H9 (cell line): ENCODE measurements around the gene C1orf185. TPM values are rescaled to one million over a fixed set of nuclear protein-coding genes. Genes with fewer than 3 reads are reported as not detected.

Experiments used
- DNase-seq: peaks from one replicate; pipeline ENCODE4 v3.0.0-alpha.2; 2017
- H2AFZ ChIP-seq: one replicate; pipeline ENCODE4 v1.6.1; 2013; ENCODE audit warnings: mild to moderate bottlenecking, low read length, control low read depth, moderate library complexity
- H2AK5ac ChIP-seq: 2 replicates; pipeline ENCODE4 v1.6.1; 2013; ENCODE audit warnings: low read length, control low read depth, mixed read lengths; ENCODE audit not compliant: insufficient read length
- H2BK120ac ChIP-seq: one replicate; pipeline ENCODE4 v1.6.1; 2013; ENCODE audit warnings: low read depth, mild to moderate bottlenecking, low read length, control low read depth, inconsistent platforms; ENCODE audit not compliant: poor library complexity, severe bottlenecking
- H2BK12ac ChIP-seq: 2 replicates; pipeline ENCODE4 v1.6.1; 2013; ENCODE audit warnings: low read length, control low read depth, mixed read lengths, low read depth; ENCODE audit not compliant: insufficient read length
- H2BK15ac ChIP-seq: 2 replicates; pipeline ENCODE4 v1.6.1; 2013; ENCODE audit warnings: low read depth, low read length, control low read depth
- H2BK20ac ChIP-seq: one replicate; pipeline ENCODE4 v1.6.1; 2013; ENCODE audit warnings: low read depth, mild to moderate bottlenecking, low read length, control low read depth, inconsistent platforms; ENCODE audit not compliant: poor library complexity, severe bottlenecking
- H2BK5ac ChIP-seq: 2 replicates; pipeline ENCODE4 v1.6.1; 2013; ENCODE audit warnings: low read length, control low read depth, mixed read lengths; ENCODE audit not compliant: insufficient read length
- H3K14ac ChIP-seq: 2 replicates; pipeline ENCODE4 v1.6.1; 2013; ENCODE audit warnings: low read length, control low read depth; ENCODE audit not compliant: insufficient read depth
- H3K18ac ChIP-seq: 2 replicates; pipeline ENCODE4 v1.6.1; 2013; ENCODE audit warnings: low read depth, mild to moderate bottlenecking, mixed read lengths, low read length, control low read depth; ENCODE audit not compliant: insufficient read length
- H3K23ac ChIP-seq: 2 replicates; pipeline ENCODE4 v1.6.1; 2013; ENCODE audit warnings: low read length, control low read depth, mixed read lengths, low read depth; ENCODE audit not compliant: insufficient read length
- H3K23me2 ChIP-seq: 2 replicates; pipeline ENCODE4 v1.6.1; 2013; ENCODE audit warnings: low read depth, mild to moderate bottlenecking, mixed read lengths, low read length, control low read depth; ENCODE audit not compliant: insufficient read length, poor library complexity, severe bottlenecking
- H3K27ac ChIP-seq: 2 replicates; pipeline ENCODE4 v1.5.1; 2013; ENCODE audit warnings: low read length, control low read depth, mixed read lengths, low read depth; ENCODE audit not compliant: insufficient read length
- H3K27me3 ChIP-seq: 2 replicates; pipeline ENCODE4 v1.6.1; 2013; ENCODE audit warnings: low read length, control low read depth, inconsistent platforms; ENCODE audit not compliant: insufficient read depth
- H3K4ac ChIP-seq: 2 replicates; pipeline ENCODE4 v1.6.1; 2013; ENCODE audit warnings: low read depth, mild to moderate bottlenecking, control low read depth, inconsistent platforms, low read length, moderate library complexity
- H3K4me1 ChIP-seq: 2 replicates; pipeline ENCODE4 v1.6.1; 2013; ENCODE audit warnings: low read length, control low read depth, inconsistent platforms; ENCODE audit not compliant: insufficient read depth
- H3K4me2 ChIP-seq: 2 replicates; pipeline ENCODE4 v1.6.1; 2013; ENCODE audit warnings: low read length, control low read depth, mixed read lengths; ENCODE audit not compliant: insufficient read length, insufficient read depth
- H3K56ac ChIP-seq: 2 replicates; pipeline ENCODE4 v1.6.1; 2013; ENCODE audit warnings: low read depth, mild to moderate bottlenecking, mixed read lengths, low read length, control low read depth; ENCODE audit not compliant: insufficient read length
- H3K79me1 ChIP-seq: 2 replicates; pipeline ENCODE4 v1.6.1; 2013; ENCODE audit warnings: low read depth, mild to moderate bottlenecking, moderate library complexity, low read length, control low read depth, inconsistent platforms; ENCODE audit not compliant: insufficient read depth, poor library complexity, severe bottlenecking
- H3K79me2 ChIP-seq: 2 replicates; pipeline ENCODE4 v1.6.1; 2013; ENCODE audit warnings: low read length, control low read depth, inconsistent platforms; ENCODE audit not compliant: insufficient read depth
- H3K9ac ChIP-seq: 2 replicates; pipeline ENCODE4 v1.6.1; 2013; ENCODE audit warnings: low read length, control low read depth, mixed read lengths; ENCODE audit not compliant: insufficient read length; ENCODE audit errors: extremely low read depth
- H3K9me3 ChIP-seq: one replicate; pipeline ENCODE4 v1.6.1; 2013; ENCODE audit warnings: low read depth, low read length, inconsistent platforms; ENCODE audit not compliant: control insufficient read depth
- H3T11ph ChIP-seq: one replicate; pipeline ENCODE4 v1.6.1; 2013; ENCODE audit warnings: mild to moderate bottlenecking, low read length, control low read depth, inconsistent platforms
- H4K20me1 ChIP-seq: one replicate; pipeline ENCODE4 v1.6.1; 2013; ENCODE audit not compliant: control insufficient read depth, insufficient read length, insufficient read depth
- H4K5ac ChIP-seq: 2 replicates; pipeline ENCODE4 v1.6.1; 2013; ENCODE audit warnings: low read depth, mild to moderate bottlenecking, mixed read lengths, low read length, control low read depth; ENCODE audit not compliant: insufficient read length
- H4K8ac ChIP-seq: replicated peaks from 2 replicates; pipeline ENCODE4 v1.6.1; 2013; ENCODE audit warnings: low read length, control low read depth, mixed read lengths, low read depth; ENCODE audit not compliant: insufficient read length
- H4K91ac ChIP-seq: 2 replicates; pipeline ENCODE4 v1.6.1; 2013; ENCODE audit warnings: low read depth, mild to moderate bottlenecking, moderate library complexity, mixed read lengths, low read length, control low read depth; ENCODE audit not compliant: insufficient read length
- H3K27ac Mint-ChIP-seq, 3 experiments: 2 replicates in 2 of 3; 3 replicates in 1 of 3; pipeline ENCODE4 v1.8.0; 2020 to 2021; ENCODE audit warnings: mixed read lengths in 3 of 3, mild to moderate bottlenecking in 1 of 3, moderate library complexity in 1 of 3
- H3K27me3 Mint-ChIP-seq: 2 replicates; pipeline ENCODE4 v1.8.0; 2021; ENCODE audit warnings: low read depth, mild to moderate bottlenecking, moderate library complexity, mixed read lengths
- H3K36me3 Mint-ChIP-seq, 3 experiments: 2 replicates in 2 of 3; 3 replicates in 1 of 3; pipeline ENCODE4 v1.8.0; 2020 to 2021; ENCODE audit warnings: low read depth in 3 of 3, mixed read lengths in 3 of 3; ENCODE audit not compliant: insufficient read depth in 1 of 3
- H3K4me1 Mint-ChIP-seq, 2 experiments: 2 replicates each; pipeline ENCODE4 v1.8.0; 2020; ENCODE audit warnings: mixed read lengths in 2 of 2
- H3K4me3 Mint-ChIP-seq, 2 experiments: 2 replicates in 1 of 2; 3 replicates in 1 of 2; pipeline ENCODE4 v1.8.0; 2020 to 2021; ENCODE audit warnings: mild to moderate bottlenecking in 2 of 2, mixed read lengths in 2 of 2, moderate library complexity in 1 of 2
- H3K9me3 Mint-ChIP-seq, 2 experiments: 2 replicates in 1 of 2; 3 replicates in 1 of 2; pipeline ENCODE4 v1.8.0; 2020; ENCODE audit warnings: mild to moderate bottlenecking in 2 of 2, mixed read lengths in 2 of 2, moderate library complexity in 1 of 2
- WGBS: extraction: QIAGEN DNeasy Blood & Tissue Kit; methylation state at CpG from one replicate; pipeline ENCODE4 v1.1.7; 2013; ENCODE audit warnings: missing lambda C conversion rate, low lambda C conversion rate, mixed read lengths; ENCODE audit not compliant: insufficient read length; ENCODE audit errors: extremely low coverage; 5-methylcytosine and 5-hydroxymethylcytosine counted together
- total RNA-seq: library from RNA; stranded (reverse); gene quantifications from 2 replicates; pipeline ENCODE4 v1.2.1, GENCODE V29; 2021
- TF ChIP-seq, protein P1 (sequence below): fragments of 200-600 bp; sonication (generic); conservative IDR thresholded peaks from 3 replicates; pipeline ENCODE4 v1.8.0; 2021; ENCODE audit warnings: antibody characterized with exemption, mild to moderate bottlenecking

C1orf185 gene
- total RNA-seq, 1 experiment from 2014 or later = not detected

DNA sequence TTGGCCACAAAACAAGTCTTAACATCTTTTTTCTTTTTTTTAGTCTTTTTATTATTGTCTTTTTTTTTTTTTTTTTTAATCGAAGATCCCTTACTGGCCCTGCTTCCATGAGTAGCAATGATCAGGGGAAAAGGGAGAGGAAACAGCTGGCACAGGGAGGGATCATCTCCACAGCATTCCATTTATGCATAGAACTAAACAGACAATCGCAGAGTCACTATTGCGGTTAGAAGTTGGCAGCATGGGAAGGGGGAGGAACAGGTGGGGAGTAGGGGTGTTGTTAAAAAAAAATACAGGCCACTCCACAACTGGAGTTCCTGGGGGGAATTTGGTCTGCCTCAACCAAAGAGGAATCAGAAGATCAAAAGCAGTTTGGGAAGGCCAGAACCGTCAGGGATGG is 55.4 kb downstream of the C1orf185 start:
- Histone ChIP-seq H3K23ac (no peak overlapping the region), H3T11ph (no peak overlapping the region), H3K4me2 (no peak overlapping the region), H3K79me1 (no peaks in the 10 kb centered on the region), H3K56ac (no peak overlapping the region), H3K79me2 (no peaks in the 10 kb centered on the region), H2AK5ac (no peak overlapping the region), H3K23me2 (no peaks in the 10 kb centered on the region), H4K8ac (no peak overlapping the region), H4K5ac (no peak overlapping the region), H3K9me3 (no peaks in the 10 kb centered on the region), H2BK20ac (no peak overlapping the region), H3K14ac (no peak overlapping the region), H3K4ac (no peak overlapping the region), H3K18ac (no peak overlapping the region), H2BK5ac (no peak overlapping the region), H2BK120ac (no peak overlapping the region), H2BK15ac (no peak overlapping the region), H3K9ac (no peak overlapping the region), H2BK12ac (no peak overlapping the region), H3K27ac (no peak overlapping the region), H4K91ac (no peak overlapping the region), H3K4me1 (no peaks in the 10 kb centered on the region), H3K27me3 (no peaks in the 10 kb centered on the region), H4K20me1 (no peaks in the 10 kb centered on the region), H2AFZ (no peak overlapping the region)
- peaks cover 9 to 10% of the 10 kb centered on the region in 2 experiments for H3K9me3 Mint-ChIP-seq
- H3K27me3 Mint-ChIP-seq = no peaks in the 10 kb centered on the region; the same call in 1 of the 2 replicates
- no peak for DNase-seq
- no peak overlapping the region for H3K4me3 Mint-ChIP-seq
- no peak overlapping the region for H3K27ac Mint-ChIP-seq
- no CpG with 5 or more reads among the region's 4 CpGs for WGBS
- H3K4me1 Mint-ChIP-seq = no peaks in the 10 kb centered on the region
- H3K36me3 Mint-ChIP-seq = peaks cover 0 to 6% (median 4%) of the 10 kb centered on the region in 3 experiments; a peak in 3 of 7 replicates
- TF ChIP-seq, protein P1, sequence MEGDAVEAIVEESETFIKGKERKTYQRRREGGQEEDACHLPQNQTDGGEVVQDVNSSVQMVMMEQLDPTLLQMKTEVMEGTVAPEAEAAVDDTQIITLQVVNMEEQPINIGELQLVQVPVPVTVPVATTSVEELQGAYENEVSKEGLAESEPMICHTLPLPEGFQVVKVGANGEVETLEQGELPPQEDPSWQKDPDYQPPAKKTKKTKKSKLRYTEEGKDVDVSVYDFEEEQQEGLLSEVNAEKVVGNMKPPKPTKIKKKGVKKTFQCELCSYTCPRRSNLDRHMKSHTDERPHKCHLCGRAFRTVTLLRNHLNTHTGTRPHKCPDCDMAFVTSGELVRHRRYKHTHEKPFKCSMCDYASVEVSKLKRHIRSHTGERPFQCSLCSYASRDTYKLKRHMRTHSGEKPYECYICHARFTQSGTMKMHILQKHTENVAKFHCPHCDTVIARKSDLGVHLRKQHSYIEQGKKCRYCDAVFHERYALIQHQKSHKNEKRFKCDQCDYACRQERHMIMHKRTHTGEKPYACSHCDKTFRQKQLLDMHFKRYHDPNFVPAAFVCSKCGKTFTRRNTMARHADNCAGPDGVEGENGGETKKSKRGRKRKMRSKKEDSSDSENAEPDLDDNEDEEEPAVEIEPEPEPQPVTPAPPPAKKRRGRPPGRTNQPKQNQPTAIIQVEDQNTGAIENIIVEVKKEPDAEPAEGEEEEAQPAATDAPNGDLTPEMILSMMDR = no peak
